HG02884 (cell line): ENCODE data around the gene CHD1L.
"Not testable (repeated sequence)": the region's sequence is repeated elsewhere in the genome, so short reads cannot be mapped to it uniquely, and the experiment has no call there.

Experiments used
- ATAC-seq: cut with Tn5 transposase; IDR thresholded peaks from one replicate; pipeline ENCODE4 v1.9.1; 2021; ENCODE audit warnings: mild to moderate bottlenecking, moderate library complexity; ENCODE audit not compliant: unreplicated experiment

Gene CHD1L

GRCh38 chr1:147231032-147231431 lies 11.5 kb upstream of the CHD1L start:
- not testable (repeated sequence) for ATAC-seq

- ATAC-seq = not testable (repeated sequence)
Measured at GRCh38 chr1:147233903-147234302, 8.6 kb upstream of the CHD1L start.

GRCh38 chr1:147235822-147236221 lies 6.7 kb upstream of the CHD1L start:
- ATAC-seq = no peak

- ATAC-seq = no peak
Measured at GRCh38 chr1:147236448-147236847, 6.0 kb upstream of the CHD1L start.

- ATAC-seq = no peak
Measured at GRCh38 chr1:147236959-147237791, 5.3 kb upstream of the CHD1L start.

- no peak for ATAC-seq
Measured at GRCh38 chr1:147238053-147238902, 4.2 kb upstream of the CHD1L start.

- no peak for ATAC-seq
Measured at GRCh38 chr1:147238925-147239820, 3.3 kb upstream of the CHD1L start.

- not testable (repeated sequence) for ATAC-seq
Measured at GRCh38 chr1:147240131-147240721, 2.3 kb upstream of the CHD1L start.

- ATAC-seq = no peak
Measured at GRCh38 chr1:147241934-147242448, 493 bp upstream of the CHD1L start.

GRCh38 chr1:147243228-147243685 lies 773 bp downstream of the CHD1L start:
- peak; percentile 18 for ATAC-seq

- ATAC-seq = no peak
Measured at GRCh38 chr1:147243841-147244240, 1.4 kb downstream of the CHD1L start.

- ATAC-seq = no peak
Measured at GRCh38 chr1:147245129-147245528, 2.6 kb downstream of the CHD1L start.

- no peak for ATAC-seq
Measured at GRCh38 chr1:147245586-147246021, 3.1 kb downstream of the CHD1L start.

- no peak for ATAC-seq
Measured at GRCh38 chr1:147246044-147246690, 3.7 kb downstream of the CHD1L start.

GRCh38 chr1:147246910-147247655 lies 4.6 kb downstream of the CHD1L start:
- no peak for ATAC-seq

GRCh38 chr1:147247656-147248238 lies 5.3 kb downstream of the CHD1L start:
- ATAC-seq = no peak

GRCh38 chr1:147252540-147252939 lies 10.1 kb downstream of the CHD1L start:
- ATAC-seq = no peak

- no peak for ATAC-seq
Measured at GRCh38 chr1:147260956-147261355, 18.5 kb downstream of the CHD1L start.
